HG03175 (cell line): ENCODE measurements around the gene HMCN2.

Source experiments
- ATAC-seq: cut with Tn5 transposase; IDR thresholded peaks from one replicate; pipeline ENCODE4 v1.9.1; 2021; ENCODE audit warnings: mild to moderate bottlenecking, moderate library complexity; ENCODE audit not compliant: unreplicated experiment

The HMCN2 gene

GRCh38 chr9:130459941-130460669, 194.5 kb downstream of the HMCN2 start:
- no peak for ATAC-seq

GRCh38 chr9:130461218-130461630, 195.7 kb downstream of the HMCN2 start:
- no peak for ATAC-seq

GRCh38 chr9:130461731-130462130, 196.2 kb downstream of the HMCN2 start:
- ATAC-seq: no peak

DNA sequence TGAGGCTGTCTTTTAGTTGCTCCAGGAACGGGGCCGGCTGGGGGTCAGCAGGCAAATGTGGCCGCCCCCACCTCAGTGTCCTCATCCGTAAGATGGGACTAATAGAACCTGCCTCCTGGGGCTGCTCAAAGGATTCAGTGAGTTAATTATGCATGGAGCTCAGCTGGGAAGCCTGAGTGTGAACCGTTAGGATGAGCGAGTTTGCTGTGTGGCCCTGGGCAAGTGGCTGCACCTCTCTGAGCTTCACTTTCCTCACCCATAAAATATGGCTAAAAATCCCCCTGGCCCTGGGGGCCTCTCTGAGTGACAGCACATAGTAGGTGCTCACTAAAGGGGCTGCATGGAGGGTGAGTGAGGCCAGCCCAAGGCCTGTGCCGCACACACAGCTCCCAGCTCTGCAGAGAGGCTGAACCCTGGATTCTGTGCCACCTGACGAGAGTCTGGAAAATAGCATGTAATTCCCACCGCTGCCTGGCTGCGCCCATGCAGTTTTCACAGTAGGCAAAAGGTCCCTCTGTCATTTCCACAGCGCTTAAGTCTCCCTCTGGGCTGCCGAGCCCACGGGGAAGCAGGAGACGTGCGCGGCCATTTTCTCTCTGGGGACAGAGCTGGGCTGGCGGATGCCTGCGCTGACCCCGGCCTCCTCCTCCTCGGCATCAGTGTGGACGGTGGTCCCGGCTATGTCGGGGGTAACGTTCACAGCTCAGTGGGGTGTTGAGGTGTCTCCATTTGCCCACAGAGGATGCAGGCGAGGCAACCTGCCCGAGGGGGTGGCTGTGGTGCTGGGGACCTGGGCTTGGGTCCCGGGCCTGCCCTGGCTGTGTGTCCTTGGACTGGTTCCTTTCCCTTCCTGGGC, 197.4 kb downstream of the HMCN2 start:
- no peak for ATAC-seq

GRCh38 chr9:130463763-130464745, 198.5 kb downstream of the HMCN2 start:
- ATAC-seq: no peak

DNA sequence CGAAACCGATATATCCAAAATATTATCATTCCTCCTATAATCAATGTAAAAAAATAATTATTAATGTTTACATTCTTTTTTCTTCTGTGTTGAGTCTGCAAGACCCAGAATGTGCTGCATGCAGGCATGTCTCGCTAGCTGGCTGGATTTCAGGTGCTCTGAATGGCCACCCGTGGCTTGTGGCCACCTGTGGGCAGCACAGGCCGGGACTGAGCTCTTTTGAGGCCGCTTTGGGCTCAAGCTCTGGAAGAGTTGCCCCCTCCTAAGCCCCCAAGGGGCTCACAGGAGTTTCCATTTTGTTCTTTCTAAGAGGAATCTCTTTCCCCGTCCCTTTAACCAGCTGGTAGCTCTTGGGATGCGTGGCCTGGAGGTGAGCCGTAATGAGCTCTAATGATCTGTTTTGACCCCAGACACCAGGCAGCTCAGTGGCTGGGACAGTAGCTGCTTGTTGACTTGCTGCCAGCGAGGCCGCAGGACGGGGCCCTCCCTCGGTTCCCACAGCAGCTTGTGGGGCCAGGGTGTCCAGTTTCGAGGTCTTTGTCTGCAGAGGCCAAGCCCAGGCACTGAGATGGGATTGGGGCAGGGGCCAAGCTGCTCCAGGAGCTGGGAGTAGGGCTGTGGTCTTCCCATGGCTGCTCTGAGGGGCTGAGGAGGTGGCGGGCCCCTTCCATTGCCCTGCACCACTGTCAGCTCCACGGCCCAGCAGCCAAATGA, 200.0 kb downstream of the HMCN2 start:
- ATAC-seq: no peak

DNA sequence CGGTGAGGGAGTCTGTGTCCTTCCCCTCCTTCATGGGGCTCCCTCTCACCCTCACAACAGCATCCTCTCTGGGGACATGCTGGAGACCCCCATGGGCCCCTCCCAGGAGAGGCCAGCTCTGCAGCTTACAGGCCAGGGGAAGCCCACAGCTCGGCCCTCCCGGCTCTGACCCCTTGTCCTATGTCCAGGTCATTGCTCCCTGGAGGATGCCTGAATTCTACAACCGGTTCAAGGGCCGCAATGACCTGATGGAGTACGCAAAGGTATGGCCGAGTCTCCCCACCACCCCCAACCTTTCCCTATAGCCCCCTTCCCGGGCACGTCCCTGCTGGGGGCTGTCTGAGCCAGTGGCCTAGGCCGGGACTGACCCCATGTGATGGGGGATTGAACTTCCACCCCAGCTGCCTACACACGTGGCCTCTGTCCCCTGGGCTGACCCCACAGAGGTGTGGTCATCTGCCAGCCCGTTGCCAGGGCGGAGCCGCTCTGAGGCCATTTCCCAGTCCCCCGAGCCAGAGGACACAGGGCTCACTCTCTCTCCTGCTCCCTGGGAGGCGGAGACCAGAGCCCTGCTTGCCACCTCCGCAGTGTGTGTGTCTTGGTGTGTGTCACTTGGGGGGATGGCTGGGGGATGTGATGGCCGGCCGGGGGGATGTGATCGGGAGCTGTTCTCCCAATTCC, 201.1 kb downstream of the HMCN2 start:
- no peak for ATAC-seq

DNA sequence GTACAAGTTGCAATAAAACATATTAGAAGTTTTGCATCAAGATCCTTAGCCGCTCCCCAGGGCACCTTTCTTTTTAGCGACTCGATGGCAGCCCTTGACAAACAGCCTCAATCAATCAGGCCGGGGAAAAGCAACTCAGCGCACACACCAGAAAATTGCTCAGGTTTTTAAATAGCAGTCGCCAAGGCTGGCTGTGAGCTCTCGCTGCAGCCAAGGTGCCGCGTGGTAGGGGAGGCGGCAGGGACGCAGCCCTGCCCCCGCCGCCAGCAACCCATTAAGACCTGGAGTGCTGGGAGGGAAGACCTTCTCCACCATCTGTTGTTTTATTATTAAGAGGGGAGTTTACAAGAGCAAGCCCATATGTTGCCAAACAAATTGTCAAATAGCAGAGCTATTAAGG, 201.8 kb downstream of the HMCN2 start:
- ATAC-seq: no peak

GRCh38 chr9:130468566-130468965, 203.0 kb downstream of the HMCN2 start:
- ATAC-seq: no peak

DNA sequence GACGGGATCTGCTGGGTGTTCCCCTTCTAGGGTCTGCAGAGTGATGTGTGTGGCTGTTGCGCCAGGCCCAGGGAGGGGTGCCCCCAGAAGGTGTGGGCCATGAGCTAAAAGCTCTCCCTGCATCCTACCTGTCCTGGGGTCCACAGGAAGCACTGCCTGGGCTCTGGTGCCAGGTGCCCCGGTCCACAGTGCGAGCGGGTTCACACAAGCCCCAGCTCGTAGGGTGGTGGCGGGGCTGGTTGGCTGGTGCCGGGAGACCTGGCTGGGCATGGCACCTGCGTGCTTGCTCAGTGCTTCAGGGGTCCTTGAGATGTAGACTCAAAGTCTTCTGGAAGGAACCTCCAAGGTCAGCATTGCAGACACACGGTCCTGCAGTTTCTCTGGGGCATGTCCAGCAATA, 204.7 kb downstream of the HMCN2 start:
- ATAC-seq: no peak

- ATAC-seq: no peak
Measured at GRCh38 chr9:130470950-130471349, 205.4 kb downstream of the HMCN2 start.

- ATAC-seq: no peak
Measured at GRCh38 chr9:130471411-130472183, 206.0 kb downstream of the HMCN2 start.

GRCh38 chr9:130472184-130472705, 206.7 kb downstream of the HMCN2 start:
- no peak for ATAC-seq

- no peak for ATAC-seq
Measured at GRCh38 chr9:130473009-130473408, 207.4 kb downstream of the HMCN2 start.

- ATAC-seq: no peak
Measured at GRCh38 chr9:130473566-130473965, 208.0 kb downstream of the HMCN2 start.

- ATAC-seq: no peak
Measured at GRCh38 chr9:130474106-130474505, 208.5 kb downstream of the HMCN2 start.

- no peak for ATAC-seq
Measured at GRCh38 chr9:130476151-130476730, 210.7 kb downstream of the HMCN2 start.

DNA sequence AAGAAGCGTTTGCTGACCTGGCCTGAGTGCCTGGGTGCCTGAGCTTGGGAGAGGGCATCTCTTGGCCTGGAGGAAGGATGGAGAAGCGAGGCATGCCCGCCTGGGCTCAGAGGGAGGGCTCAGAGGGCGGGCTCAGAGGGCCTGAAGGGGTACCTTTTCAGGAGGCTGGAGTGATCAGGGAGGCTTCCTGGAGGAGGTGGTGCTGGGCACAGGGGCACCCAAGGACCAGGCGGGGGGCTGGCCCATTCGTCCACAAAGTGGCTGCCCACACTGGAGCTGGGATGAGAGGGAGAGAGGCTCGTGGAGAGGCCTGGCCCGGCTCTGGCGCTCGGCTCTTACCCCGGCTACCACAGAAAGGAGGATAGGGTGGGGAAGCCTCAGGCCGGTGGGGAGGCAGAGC, 212.0 kb downstream of the HMCN2 start:
- ATAC-seq: no peak
